ENCODE results near the gene FAM13B.

DNA sequence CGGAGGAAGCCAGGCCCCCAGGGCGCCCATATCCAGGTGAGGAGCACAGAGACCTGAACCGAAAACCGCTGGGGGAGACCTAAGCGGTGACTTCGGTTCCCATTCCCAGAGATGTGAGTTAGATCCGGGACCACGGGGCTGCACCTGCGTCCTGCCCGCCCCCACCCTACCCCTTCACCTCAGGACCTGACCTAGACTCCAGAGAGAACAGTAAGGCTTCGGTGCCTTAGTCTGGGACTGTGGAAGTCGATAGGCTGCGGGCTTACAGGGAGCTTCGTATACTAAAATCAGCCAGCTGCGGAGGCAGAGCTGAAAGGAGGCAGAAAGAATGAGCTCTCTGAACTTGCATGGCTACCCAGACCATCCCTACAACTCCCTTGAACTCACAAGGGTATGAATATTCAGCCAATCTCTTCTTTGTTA, 518 bp upstream of the FAM13B start:
- TF ChIP-seq POLR2AphosphoS5 (IDR thresholded peaks at IDR 0.05; ENCODE audit: low read depth, low read length) = no peak
- TF ChIP-seq POLR2A (IDR thresholded peaks at IDR 0.05; ENCODE audit: low read depth, low read length) = no peak
- no peak for TF ChIP-seq TAF1 (IDR thresholded peaks at IDR 0.05; ENCODE audit: borderline replicate concordance, low read depth, low read length)
